OCI-LY3 (cell line): ENCODE results near the gene CUX1.
"Not testable (repeated sequence)": the region's sequence is repeated elsewhere in the genome, so short reads cannot be mapped to it uniquely, and the experiment has no call there.

Experiments
- CTCF ChIP-seq: fragments of 200-600, 300-600 bp; sonication (generic); IDR thresholded peaks from 2 replicates; pipeline ENCODE4 v1.5.1; 2014; ENCODE audit warnings: antibody characterized with exemption, low read length, low read depth
- EZH2phosphoT487 ChIP-seq: fragments of 200-600 bp; shearing (Covaris generic); IDR thresholded peaks from 2 replicates; pipeline ENCODE4 v1.6.1; 2018; ENCODE audit warnings: antibody characterized with exemption, mixed run types, low read depth

GRCh38 chr7:102025777-102026176, 208.4 kb downstream of the CUX1 start:
- not testable (repeated sequence) for TF ChIP-seq CTCF, EZH2phosphoT487
